Cardiac muscle cell (in vitro differentiated cells and primary cell): ENCODE results near the gene DAB2IP. TPM values are rescaled to one million over a fixed set of nuclear protein-coding genes. Genes with fewer than 3 reads are reported as not detected.

Experiments
- DNase-seq, 2 donors: peaks; one replicate each; pipeline versions ENCODE4 v3.0.0 to v3.0.0-alpha.2; 2010 to 2017; ENCODE audit warnings: low read depth in 1 of 2, low spot score in 1 of 2
- H3K27ac ChIP-seq: fragments of 200-600 bp; sonication (generic); 2 replicates; pipeline ENCODE4 v1.5.1; 2016
- H3K27me3 ChIP-seq: fragments of 200-600 bp; sonication (generic); 2 replicates; pipeline ENCODE4 v1.6.0; 2016; ENCODE audit warnings: control low read depth
- H3K36me3 ChIP-seq: fragments of 200-600 bp; sonication (generic); 2 replicates; pipeline ENCODE4 v1.5.1; 2016; ENCODE audit warnings: control low read depth
- H3K4me1 ChIP-seq: fragments of 200-600 bp; sonication (generic); 2 replicates; pipeline ENCODE4 v1.8.1; 2017; ENCODE audit warnings: low read depth, mild to moderate bottlenecking, mixed run types
- H3K4me3 ChIP-seq: fragments of 200-600 bp; sonication (generic); 2 replicates; pipeline ENCODE4 v1.5.1; 2016; ENCODE audit warnings: mild to moderate bottlenecking
- H3K9me3 ChIP-seq: fragments of 200-600 bp; sonication (generic); 2 replicates; pipeline ENCODE4 v1.5.1; 2017; ENCODE audit warnings: low read depth, mild to moderate bottlenecking, control low read depth
- polyA plus RNA-seq: library from polyadenylated mRNA; unstranded; fragments of >200 nt; fragmentation: Nextera tagmentation; extraction: Ambion mirVana; gene quantifications from 2 replicates; pipeline ENCODE4 v1.2.1, GENCODE V29; 2016
- total RNA-seq: library from RNA; depleted of rRNA; stranded (reverse); fragments of >200 nt; gene quantifications from 2 replicates; pipeline ENCODE4 v1.2.3, GENCODE V29; 2016
- TF ChIP-seq, protein P1 (sequence below): IDR thresholded peaks from 2 replicates; pipeline ENCODE4 v1.5.1; 2012; ENCODE audit warnings: low read depth, mild to moderate bottlenecking, low read length

Gene DAB2IP
- total and polyA plus RNA-seq, 2 experiments from 2014 or later: 25.7 to 105 TPM

GRCh38 chr9:121770415-121771273, 119.2 kb downstream of the DAB2IP start:
- DNase-seq: peak in 1 of 2 donors; percentile 43
- TF ChIP-seq, protein P1, sequence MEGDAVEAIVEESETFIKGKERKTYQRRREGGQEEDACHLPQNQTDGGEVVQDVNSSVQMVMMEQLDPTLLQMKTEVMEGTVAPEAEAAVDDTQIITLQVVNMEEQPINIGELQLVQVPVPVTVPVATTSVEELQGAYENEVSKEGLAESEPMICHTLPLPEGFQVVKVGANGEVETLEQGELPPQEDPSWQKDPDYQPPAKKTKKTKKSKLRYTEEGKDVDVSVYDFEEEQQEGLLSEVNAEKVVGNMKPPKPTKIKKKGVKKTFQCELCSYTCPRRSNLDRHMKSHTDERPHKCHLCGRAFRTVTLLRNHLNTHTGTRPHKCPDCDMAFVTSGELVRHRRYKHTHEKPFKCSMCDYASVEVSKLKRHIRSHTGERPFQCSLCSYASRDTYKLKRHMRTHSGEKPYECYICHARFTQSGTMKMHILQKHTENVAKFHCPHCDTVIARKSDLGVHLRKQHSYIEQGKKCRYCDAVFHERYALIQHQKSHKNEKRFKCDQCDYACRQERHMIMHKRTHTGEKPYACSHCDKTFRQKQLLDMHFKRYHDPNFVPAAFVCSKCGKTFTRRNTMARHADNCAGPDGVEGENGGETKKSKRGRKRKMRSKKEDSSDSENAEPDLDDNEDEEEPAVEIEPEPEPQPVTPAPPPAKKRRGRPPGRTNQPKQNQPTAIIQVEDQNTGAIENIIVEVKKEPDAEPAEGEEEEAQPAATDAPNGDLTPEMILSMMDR: no peak
- H3K9me3 ChIP-seq: no peaks in the 10 kb centered on the region
- H3K27me3 ChIP-seq: no peaks in the 10 kb centered on the region
- H3K27ac ChIP-seq: no peak overlapping the region
- peaks cover 61% of the 10 kb centered on the region for H3K36me3 ChIP-seq
- peaks cover 11% of the 10 kb centered on the region for H3K4me1 ChIP-seq
- no peak overlapping the region for H3K4me3 ChIP-seq

- Histone ChIP-seq H3K36me3 (peaks cover 67% of the 10 kb centered on the region), H3K9me3 (no peaks in the 10 kb centered on the region), H3K27me3 (no peaks in the 10 kb centered on the region), H3K4me1 (peaks cover 5% of the 10 kb centered on the region), H3K27ac (no peak overlapping the region), H3K4me3 (no peak overlapping the region)
- TF ChIP-seq, protein P1: no peak
- DNase-seq: no peak
These were observed 120.0 kb downstream of the DAB2IP start for GRCh38 chr9:121771418-121771817.

GRCh38 chr9:121771851-121772599, 120.6 kb downstream of the DAB2IP start:
- peaks cover 2% of the 10 kb centered on the region for H3K4me1 ChIP-seq
- no peaks in the 10 kb centered on the region for H3K9me3 ChIP-seq
- no peak for DNase-seq
- TF ChIP-seq, protein P1: no peak
- H3K27ac ChIP-seq: no peak overlapping the region
- no peak overlapping the region for H3K4me3 ChIP-seq
- no peaks in the 10 kb centered on the region for H3K27me3 ChIP-seq
- H3K36me3 ChIP-seq: peaks cover 67% of the 10 kb centered on the region

- no peaks in the 10 kb centered on the region for H3K4me1 ChIP-seq
- H3K36me3 ChIP-seq: peaks cover 69% of the 10 kb centered on the region
- no peak for DNase-seq
- H3K27ac ChIP-seq: no peak overlapping the region
- no peaks in the 10 kb centered on the region for H3K27me3 ChIP-seq
- H3K4me3 ChIP-seq: no peak overlapping the region
- TF ChIP-seq, protein P1: no peak
- H3K9me3 ChIP-seq: no peaks in the 10 kb centered on the region
These were observed 121.3 kb downstream of the DAB2IP start for GRCh38 chr9:121772600-121773285.

DNA sequence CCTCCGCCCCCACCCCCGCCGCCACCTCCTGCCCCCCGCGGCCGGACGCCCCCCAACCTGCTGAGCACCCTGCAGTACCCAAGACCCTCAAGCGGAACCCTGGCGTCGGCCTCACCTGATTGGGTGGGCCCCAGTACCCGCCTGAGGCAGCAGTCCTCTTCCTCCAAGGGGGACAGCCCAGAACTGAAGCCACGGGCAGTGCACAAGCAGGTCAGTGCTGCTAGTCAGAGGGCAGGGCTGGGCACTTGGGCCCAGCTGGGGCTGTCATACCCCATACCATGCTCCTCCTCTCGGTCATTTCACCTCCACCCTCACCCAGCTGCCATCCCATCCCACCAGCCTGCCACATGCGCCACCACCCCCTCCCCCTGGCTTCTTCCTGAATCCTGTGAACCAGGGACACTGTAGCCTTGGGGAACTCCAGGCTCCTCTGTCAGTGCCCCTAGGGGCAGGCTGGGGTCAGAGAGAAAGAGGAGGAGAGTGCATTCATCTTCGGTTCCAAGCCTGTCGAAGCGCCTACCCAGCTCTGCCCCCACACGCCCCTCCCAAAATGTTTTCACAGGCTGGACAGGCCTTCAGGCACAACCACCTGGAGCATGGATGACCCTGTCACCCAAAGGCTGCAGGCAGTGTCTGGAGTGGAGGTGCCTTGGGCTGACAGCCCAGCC, 122.0 kb downstream of the DAB2IP start:
- H3K36me3 ChIP-seq: peaks cover 66% of the 10 kb centered on the region
- no peak overlapping the region for H3K27ac ChIP-seq
- H3K4me1 ChIP-seq: no peaks in the 10 kb centered on the region
- TF ChIP-seq, protein P1: no peak
- H3K4me3 ChIP-seq: no peak overlapping the region
- no peaks in the 10 kb centered on the region for H3K9me3 ChIP-seq
- no peaks in the 10 kb centered on the region for H3K27me3 ChIP-seq
- no peak for DNase-seq
